ENCODE results near the gene ANTXRL.

ANTXRL gene

GRCh38 chr10:46285966-46286620 is 704 bp upstream of the ANTXRL start:
- H3K4me1 ChIP-seq (ENCODE audit: control insufficient read depth, insufficient read depth, low read length): peaks cover 16% of the 10 kb centered on the region
- no peaks in the 10 kb centered on the region for H3K9me3 ChIP-seq (ENCODE audit: control insufficient read depth, low read length)
- no peaks in the 10 kb centered on the region for H3K36me3 ChIP-seq (ENCODE audit: control insufficient read depth, insufficient read depth, low read length)
- H3K27me3 ChIP-seq (ENCODE audit: control insufficient read depth, insufficient read depth, low read length): peaks cover 23% of the 10 kb centered on the region
- H3K9ac ChIP-seq (ENCODE audit: low read length): no peak overlapping the region
- H3K4me3 ChIP-seq (ENCODE audit: low read length): no peak overlapping the region

GRCh38 chr10:46287846-46288477 is 1.2 kb downstream of the ANTXRL start:
- H3K9ac ChIP-seq (ENCODE audit: low read length): no peak overlapping the region
- no peaks in the 10 kb centered on the region for H3K9me3 ChIP-seq (ENCODE audit: control insufficient read depth, low read length)
- H3K4me1 ChIP-seq (ENCODE audit: control insufficient read depth, insufficient read depth, low read length): peaks cover 8% of the 10 kb centered on the region
- H3K4me3 ChIP-seq (ENCODE audit: low read length): no peak overlapping the region
- H3K36me3 ChIP-seq (ENCODE audit: control insufficient read depth, insufficient read depth, low read length): no peaks in the 10 kb centered on the region
- peaks cover 17% of the 10 kb centered on the region for H3K27me3 ChIP-seq (ENCODE audit: control insufficient read depth, insufficient read depth, low read length)

GRCh38 chr10:46288601-46289206 is 1.9 kb downstream of the ANTXRL start:
- Histone ChIP-seq H3K36me3 (ENCODE audit: control insufficient read depth, insufficient read depth, low read length) (no peaks in the 10 kb centered on the region), H3K9ac (ENCODE audit: low read length) (no peak overlapping the region), H3K4me3 (ENCODE audit: low read length) (no peak overlapping the region), H3K27me3 (ENCODE audit: control insufficient read depth, insufficient read depth, low read length) (peaks cover 9% of the 10 kb centered on the region), H3K4me1 (ENCODE audit: control insufficient read depth, insufficient read depth, low read length) (peaks cover 7% of the 10 kb centered on the region), H3K9me3 (ENCODE audit: control insufficient read depth, low read length) (no peaks in the 10 kb centered on the region)

- Histone ChIP-seq H3K4me1 (ENCODE audit: control insufficient read depth, insufficient read depth, low read length) (peaks cover under 1% of the 10 kb centered on the region), H3K9me3 (ENCODE audit: control insufficient read depth, low read length) (no peaks in the 10 kb centered on the region), H3K36me3 (ENCODE audit: control insufficient read depth, insufficient read depth, low read length) (no peaks in the 10 kb centered on the region), H3K4me3 (ENCODE audit: low read length) (no peak overlapping the region), H3K9ac (ENCODE audit: low read length) (no peak overlapping the region), H3K27me3 (ENCODE audit: control insufficient read depth, insufficient read depth, low read length) (peaks cover 3% of the 10 kb centered on the region)
Observed at GRCh38 chr10:46289209-46289810, 2.5 kb downstream of the ANTXRL start.

DNA sequence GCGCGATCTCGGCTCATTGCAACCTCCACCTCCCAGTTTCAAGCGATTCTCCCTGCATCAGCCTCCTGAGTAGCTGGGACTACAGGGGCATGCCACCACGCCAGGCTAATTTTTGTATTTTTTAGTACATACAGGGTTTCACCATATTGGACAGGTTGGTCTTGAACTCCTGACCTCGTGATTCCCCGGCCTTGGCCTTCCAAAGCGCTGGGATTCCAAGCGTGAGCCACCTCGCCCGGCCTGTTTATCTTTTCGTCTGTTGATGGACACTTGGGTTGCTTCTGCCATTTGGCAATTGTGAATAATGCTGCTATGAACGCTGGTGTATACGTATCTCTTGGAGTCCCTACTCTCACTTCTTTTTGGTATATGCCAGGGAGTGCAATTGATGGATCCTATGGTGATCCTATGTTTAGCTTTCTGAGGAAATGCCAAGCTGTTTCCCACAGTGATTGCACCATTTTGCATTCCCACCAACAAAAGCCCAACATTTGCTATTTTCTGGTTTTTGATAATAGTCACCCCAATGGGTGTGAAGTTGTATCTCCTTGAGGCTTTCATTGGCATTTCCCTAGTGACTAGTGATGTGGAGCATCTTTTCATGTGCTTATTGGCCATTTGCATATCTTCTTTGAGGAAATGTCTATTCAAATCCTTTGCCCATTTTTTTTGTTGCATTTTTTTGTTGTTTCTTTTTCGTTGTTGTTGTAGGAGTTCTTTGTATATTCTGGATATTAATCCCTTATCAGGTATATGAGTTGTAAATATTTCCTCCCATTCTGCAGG is 3.5 kb downstream of the ANTXRL start:
- H3K9ac ChIP-seq (ENCODE audit: low read length): no peak overlapping the region
- peaks cover 3% of the 10 kb centered on the region for H3K27me3 ChIP-seq (ENCODE audit: control insufficient read depth, insufficient read depth, low read length)
- no peaks in the 10 kb centered on the region for H3K9me3 ChIP-seq (ENCODE audit: control insufficient read depth, low read length)
- H3K4me1 ChIP-seq (ENCODE audit: control insufficient read depth, insufficient read depth, low read length): no peaks in the 10 kb centered on the region
- H3K36me3 ChIP-seq (ENCODE audit: control insufficient read depth, insufficient read depth, low read length): no peaks in the 10 kb centered on the region
- no peak overlapping the region for H3K4me3 ChIP-seq (ENCODE audit: low read length)

DNA sequence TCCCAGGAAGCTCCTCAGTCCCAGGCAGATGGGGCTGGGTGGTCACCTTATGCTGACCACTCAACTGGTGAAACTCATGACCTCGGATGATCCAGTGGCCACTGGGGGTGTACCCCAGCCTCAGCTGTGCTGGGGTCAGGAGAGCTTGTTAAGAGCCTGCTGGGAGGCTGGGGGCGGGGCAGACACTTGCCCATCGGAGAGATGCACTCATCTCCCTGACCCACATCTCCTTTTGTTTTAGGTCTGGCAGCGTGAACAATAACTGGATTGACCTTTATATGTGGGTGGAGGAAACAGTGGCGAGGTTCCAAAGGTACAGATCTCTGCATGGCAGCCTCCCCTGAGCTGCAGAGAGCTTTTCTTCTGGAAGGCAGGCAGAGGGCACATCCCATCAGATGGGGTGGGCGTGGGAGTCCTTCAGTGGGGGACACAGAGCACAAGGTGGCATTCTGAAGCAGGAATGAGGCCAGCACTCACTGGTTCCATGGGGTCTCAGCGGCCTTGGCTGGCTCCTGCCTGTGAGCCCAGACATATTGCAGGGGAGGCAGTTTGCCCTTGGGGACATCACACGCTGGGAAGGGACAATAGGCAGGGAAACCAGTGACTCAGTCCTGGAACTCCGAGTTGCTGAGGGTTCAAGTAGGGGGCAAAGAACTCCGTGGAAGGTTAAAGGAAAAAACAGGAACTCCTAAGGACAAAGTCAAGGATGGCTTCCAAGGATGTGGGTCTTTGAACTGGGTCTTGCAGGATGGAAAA is 5.2 kb downstream of the ANTXRL start:
- Histone ChIP-seq H3K27me3 (ENCODE audit: control insufficient read depth, insufficient read depth, low read length) (peaks cover 3% of the 10 kb centered on the region), H3K36me3 (ENCODE audit: control insufficient read depth, insufficient read depth, low read length) (no peaks in the 10 kb centered on the region), H3K9me3 (ENCODE audit: control insufficient read depth, low read length) (no peaks in the 10 kb centered on the region), H3K9ac (ENCODE audit: low read length) (no peak overlapping the region), H3K4me3 (ENCODE audit: low read length) (no peak overlapping the region), H3K4me1 (ENCODE audit: control insufficient read depth, insufficient read depth, low read length) (no peaks in the 10 kb centered on the region)

GRCh38 chr10:46292573-46293023 is 5.8 kb downstream of the ANTXRL start:
- Histone ChIP-seq H3K4me1 (ENCODE audit: control insufficient read depth, insufficient read depth, low read length) (no peaks in the 10 kb centered on the region), H3K36me3 (ENCODE audit: control insufficient read depth, insufficient read depth, low read length) (no peaks in the 10 kb centered on the region), H3K9ac (ENCODE audit: low read length) (no peak overlapping the region), H3K27me3 (ENCODE audit: control insufficient read depth, insufficient read depth, low read length) (peaks cover 3% of the 10 kb centered on the region), H3K4me3 (ENCODE audit: low read length) (no peak overlapping the region), H3K9me3 (ENCODE audit: control insufficient read depth, low read length) (no peaks in the 10 kb centered on the region)

GRCh38 chr10:46293228-46293627 is 6.4 kb downstream of the ANTXRL start:
- H3K4me1 ChIP-seq (ENCODE audit: control insufficient read depth, insufficient read depth, low read length): no peaks in the 10 kb centered on the region
- no peak overlapping the region for H3K9ac ChIP-seq (ENCODE audit: low read length)
- no peak overlapping the region for H3K4me3 ChIP-seq (ENCODE audit: low read length)
- no peaks in the 10 kb centered on the region for H3K36me3 ChIP-seq (ENCODE audit: control insufficient read depth, insufficient read depth, low read length)
- peaks cover 3% of the 10 kb centered on the region for H3K27me3 ChIP-seq (ENCODE audit: control insufficient read depth, insufficient read depth, low read length)
- no peaks in the 10 kb centered on the region for H3K9me3 ChIP-seq (ENCODE audit: control insufficient read depth, low read length)

- Histone ChIP-seq H3K27me3 (ENCODE audit: control insufficient read depth, insufficient read depth, low read length) (peaks cover 3% of the 10 kb centered on the region), H3K9ac (ENCODE audit: low read length) (no peak overlapping the region), H3K4me1 (ENCODE audit: control insufficient read depth, insufficient read depth, low read length) (no peaks in the 10 kb centered on the region), H3K36me3 (ENCODE audit: control insufficient read depth, insufficient read depth, low read length) (no peaks in the 10 kb centered on the region), H3K4me3 (ENCODE audit: low read length) (no peak overlapping the region), H3K9me3 (ENCODE audit: control insufficient read depth, low read length) (no peaks in the 10 kb centered on the region)
Observed at GRCh38 chr10:46293832-46294640, 7.2 kb downstream of the ANTXRL start.

DNA sequence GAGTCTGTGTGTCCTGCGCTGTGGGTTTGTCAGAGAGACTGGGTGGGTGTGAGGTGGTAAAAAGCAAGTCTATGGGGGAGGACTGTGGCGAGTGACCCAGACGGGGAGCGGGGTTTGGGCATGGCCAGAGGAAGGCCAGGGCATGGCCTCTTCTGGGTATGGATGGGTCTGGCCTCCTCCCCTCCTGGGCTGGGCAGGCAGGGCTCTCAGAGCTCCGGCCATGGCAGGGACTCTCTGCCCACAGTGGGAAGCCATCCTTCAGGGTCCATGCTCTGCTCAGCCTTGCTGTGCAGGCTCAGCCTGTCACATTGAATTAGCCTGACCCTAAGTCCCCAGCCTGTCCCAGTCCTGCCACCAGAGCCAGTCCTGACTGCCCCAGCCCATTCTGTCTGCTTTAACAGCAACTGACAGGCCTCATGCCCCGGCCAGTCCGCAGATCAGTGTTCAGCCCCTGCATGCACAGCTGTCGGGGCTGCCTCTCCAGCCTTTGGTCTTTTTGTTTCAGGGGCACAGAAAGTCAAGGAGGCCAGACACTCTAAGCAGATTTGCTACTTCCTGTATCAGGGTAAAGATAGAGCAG is 7.9 kb downstream of the ANTXRL start:
- Histone ChIP-seq H3K27me3 (ENCODE audit: control insufficient read depth, insufficient read depth, low read length) (peaks cover 3% of the 10 kb centered on the region), H3K4me3 (ENCODE audit: low read length) (no peak overlapping the region), H3K4me1 (ENCODE audit: control insufficient read depth, insufficient read depth, low read length) (no peaks in the 10 kb centered on the region), H3K9me3 (ENCODE audit: control insufficient read depth, low read length) (no peaks in the 10 kb centered on the region), H3K36me3 (ENCODE audit: control insufficient read depth, insufficient read depth, low read length) (no peaks in the 10 kb centered on the region), H3K9ac (ENCODE audit: low read length) (no peak overlapping the region)
